Esophagus squamous epithelium (tissue), 4 donors: ENCODE measurements around the gene MRPS6.

ENCODE experiments used
- POLR2A ChIP-seq, 4 donors: fragments of 450-650 bp; IDR thresholded peaks; one replicate each; pipeline ENCODE4 v1.6.1; 2017; ENCODE audit warnings: antibody characterized with exemption in 4 of 4, mild to moderate bottlenecking in 4 of 4, moderate library complexity in 3 of 4
- TF ChIP-seq, protein P1 (sequence below), 6 experiments: fragments of 450-650 bp in 4 of 6; fragments of 200-600 bp in 2 of 6; sonication (generic) in 2 of 6; IDR thresholded peaks; one replicate each; pipeline ENCODE4 v1.5.1; 2016 to 2019; ENCODE audit warnings: antibody characterized with exemption in 6 of 6, mild to moderate bottlenecking in 4 of 6, moderate library complexity in 4 of 6

- TF ChIP-seq, protein P1, sequence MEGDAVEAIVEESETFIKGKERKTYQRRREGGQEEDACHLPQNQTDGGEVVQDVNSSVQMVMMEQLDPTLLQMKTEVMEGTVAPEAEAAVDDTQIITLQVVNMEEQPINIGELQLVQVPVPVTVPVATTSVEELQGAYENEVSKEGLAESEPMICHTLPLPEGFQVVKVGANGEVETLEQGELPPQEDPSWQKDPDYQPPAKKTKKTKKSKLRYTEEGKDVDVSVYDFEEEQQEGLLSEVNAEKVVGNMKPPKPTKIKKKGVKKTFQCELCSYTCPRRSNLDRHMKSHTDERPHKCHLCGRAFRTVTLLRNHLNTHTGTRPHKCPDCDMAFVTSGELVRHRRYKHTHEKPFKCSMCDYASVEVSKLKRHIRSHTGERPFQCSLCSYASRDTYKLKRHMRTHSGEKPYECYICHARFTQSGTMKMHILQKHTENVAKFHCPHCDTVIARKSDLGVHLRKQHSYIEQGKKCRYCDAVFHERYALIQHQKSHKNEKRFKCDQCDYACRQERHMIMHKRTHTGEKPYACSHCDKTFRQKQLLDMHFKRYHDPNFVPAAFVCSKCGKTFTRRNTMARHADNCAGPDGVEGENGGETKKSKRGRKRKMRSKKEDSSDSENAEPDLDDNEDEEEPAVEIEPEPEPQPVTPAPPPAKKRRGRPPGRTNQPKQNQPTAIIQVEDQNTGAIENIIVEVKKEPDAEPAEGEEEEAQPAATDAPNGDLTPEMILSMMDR (IDR thresholded peaks at IDR 0.05) = no peak
- TF ChIP-seq POLR2A (IDR thresholded peaks at IDR 0.05) = no peak
Observed at GRCh38 chr21:34094949-34095348, 21.6 kb downstream of the MRPS6 start.
